Peyer's patch (tissue), 4 donors: ENCODE measurements around the gene SLC2A4RG.

ENCODE experiments used
- POLR2A ChIP-seq, 2 donors: fragments of 450-650 bp; IDR thresholded peaks; one replicate each; pipeline ENCODE4 v1.5.1; 2017; ENCODE audit warnings: antibody characterized with exemption in 2 of 2, mild to moderate bottlenecking in 2 of 2, moderate library complexity in 2 of 2
- TF ChIP-seq, protein P1 (sequence below), 6 experiments: fragments of 450-650 bp in 4 of 6; fragments of 200-600 bp in 2 of 6; sonication (generic) in 1 of 6; IDR thresholded peaks; one replicate each; pipeline ENCODE4 v1.5.1; 2017 to 2019; ENCODE audit warnings: antibody characterized with exemption in 6 of 6, mild to moderate bottlenecking in 3 of 6, moderate library complexity in 1 of 6

GRCh38 chr20:63750807-63751470 lies 11.4 kb downstream of the SLC2A4RG start:
- TF ChIP-seq, protein P1, sequence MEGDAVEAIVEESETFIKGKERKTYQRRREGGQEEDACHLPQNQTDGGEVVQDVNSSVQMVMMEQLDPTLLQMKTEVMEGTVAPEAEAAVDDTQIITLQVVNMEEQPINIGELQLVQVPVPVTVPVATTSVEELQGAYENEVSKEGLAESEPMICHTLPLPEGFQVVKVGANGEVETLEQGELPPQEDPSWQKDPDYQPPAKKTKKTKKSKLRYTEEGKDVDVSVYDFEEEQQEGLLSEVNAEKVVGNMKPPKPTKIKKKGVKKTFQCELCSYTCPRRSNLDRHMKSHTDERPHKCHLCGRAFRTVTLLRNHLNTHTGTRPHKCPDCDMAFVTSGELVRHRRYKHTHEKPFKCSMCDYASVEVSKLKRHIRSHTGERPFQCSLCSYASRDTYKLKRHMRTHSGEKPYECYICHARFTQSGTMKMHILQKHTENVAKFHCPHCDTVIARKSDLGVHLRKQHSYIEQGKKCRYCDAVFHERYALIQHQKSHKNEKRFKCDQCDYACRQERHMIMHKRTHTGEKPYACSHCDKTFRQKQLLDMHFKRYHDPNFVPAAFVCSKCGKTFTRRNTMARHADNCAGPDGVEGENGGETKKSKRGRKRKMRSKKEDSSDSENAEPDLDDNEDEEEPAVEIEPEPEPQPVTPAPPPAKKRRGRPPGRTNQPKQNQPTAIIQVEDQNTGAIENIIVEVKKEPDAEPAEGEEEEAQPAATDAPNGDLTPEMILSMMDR (IDR thresholded peaks at IDR 0.05) = no peak
- TF ChIP-seq POLR2A (IDR thresholded peaks at IDR 0.05) = no peak
